22Rv1 (cell line): ENCODE results near the gene EPAS1.

Source experiments
- CTCF ChIP-seq: fragments of 450-650 bp; IDR thresholded peaks from 2 replicates; pipeline ENCODE4 v1.5.1; 2017; ENCODE audit warnings: mild to moderate bottlenecking
- ZFX ChIP-seq: fragments of 450-650 bp; IDR thresholded peaks from 2 replicates; pipeline ENCODE4 v1.6.1; 2017; ENCODE audit warnings: antibody characterized with exemption, borderline replicate concordance

- TF ChIP-seq CTCF (no peak), ZFX (no peak)
Measured at GRCh38 chr2:46385786-46386577, 88.8 kb downstream of the EPAS1 start.
